ENCODE results near the gene ZNF799.
"Not testable (repeated sequence)": the region's sequence is repeated elsewhere in the genome, so short reads cannot be mapped to it uniquely, and the experiment has no call there.

ZNF799 gene

GRCh38 chr19:12425888-12426274 lies 24.8 kb upstream of the ZNF799 start:
- ATAC-seq (ENCODE audit: low read depth), result no peak
- Histone ChIP-seq H3K9me3 (ENCODE audit: severe bottlenecking) (peaks cover 7% of the 10 kb centered on the region), H3K4me1 (ENCODE audit: insufficient read depth, poor library complexity, severe bottlenecking) (no peaks in the 10 kb centered on the region), H3K27ac (ENCODE audit: poor library complexity, severe bottlenecking) (no peak overlapping the region), H3K27me3 (ENCODE audit: insufficient read depth, poor library complexity, severe bottlenecking) (no peaks in the 10 kb centered on the region), H3K36me3 (ENCODE audit: low read depth) (peaks cover 8% of the 10 kb centered on the region), H3K4me3 (ENCODE audit: severe bottlenecking) (no peak overlapping the region)
- DNase-seq (ENCODE audit: low spot score), result no peak
- TF ChIP-seq, protein P1, sequence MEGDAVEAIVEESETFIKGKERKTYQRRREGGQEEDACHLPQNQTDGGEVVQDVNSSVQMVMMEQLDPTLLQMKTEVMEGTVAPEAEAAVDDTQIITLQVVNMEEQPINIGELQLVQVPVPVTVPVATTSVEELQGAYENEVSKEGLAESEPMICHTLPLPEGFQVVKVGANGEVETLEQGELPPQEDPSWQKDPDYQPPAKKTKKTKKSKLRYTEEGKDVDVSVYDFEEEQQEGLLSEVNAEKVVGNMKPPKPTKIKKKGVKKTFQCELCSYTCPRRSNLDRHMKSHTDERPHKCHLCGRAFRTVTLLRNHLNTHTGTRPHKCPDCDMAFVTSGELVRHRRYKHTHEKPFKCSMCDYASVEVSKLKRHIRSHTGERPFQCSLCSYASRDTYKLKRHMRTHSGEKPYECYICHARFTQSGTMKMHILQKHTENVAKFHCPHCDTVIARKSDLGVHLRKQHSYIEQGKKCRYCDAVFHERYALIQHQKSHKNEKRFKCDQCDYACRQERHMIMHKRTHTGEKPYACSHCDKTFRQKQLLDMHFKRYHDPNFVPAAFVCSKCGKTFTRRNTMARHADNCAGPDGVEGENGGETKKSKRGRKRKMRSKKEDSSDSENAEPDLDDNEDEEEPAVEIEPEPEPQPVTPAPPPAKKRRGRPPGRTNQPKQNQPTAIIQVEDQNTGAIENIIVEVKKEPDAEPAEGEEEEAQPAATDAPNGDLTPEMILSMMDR (IDR thresholded peaks at IDR 0.05; ENCODE audit: poor library complexity, severe bottlenecking), result no peak

DNA sequence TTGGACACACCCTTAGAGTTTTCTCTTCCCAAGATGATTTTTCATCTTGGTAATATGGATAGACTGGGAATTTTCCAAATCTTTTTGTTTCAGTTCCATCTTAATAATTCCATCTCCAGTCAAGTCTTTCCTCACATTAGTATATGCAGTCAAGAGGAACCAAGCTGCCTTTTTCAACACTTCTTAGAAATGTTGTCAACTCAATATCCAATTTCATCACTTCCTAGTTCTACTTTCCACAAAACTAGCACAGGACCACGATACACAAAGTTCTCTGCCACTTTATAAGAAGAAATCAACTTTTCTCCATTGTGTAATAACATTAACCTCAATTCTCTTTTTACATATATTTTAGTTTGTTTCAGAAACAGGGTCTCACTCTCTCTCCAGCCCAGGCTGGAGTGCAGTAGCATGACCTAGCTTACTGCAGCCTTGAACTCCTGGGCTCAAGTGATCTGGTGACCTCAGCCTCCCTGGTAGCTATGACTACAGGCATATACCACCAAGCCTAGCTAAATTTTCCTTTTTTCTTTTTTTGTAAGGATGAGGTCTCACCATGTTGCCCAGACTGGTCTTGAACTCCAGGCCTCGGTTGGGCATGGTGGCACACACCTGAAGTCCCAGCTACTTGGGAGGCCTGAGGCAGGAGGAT lies 24.3 kb upstream of the ZNF799 start:
- Histone ChIP-seq H3K4me3 (ENCODE audit: severe bottlenecking) (no peak overlapping the region), H3K27me3 (ENCODE audit: insufficient read depth, poor library complexity, severe bottlenecking) (no peaks in the 10 kb centered on the region), H3K9me3 (ENCODE audit: severe bottlenecking) (peaks cover 9% of the 10 kb centered on the region), H3K4me1 (ENCODE audit: insufficient read depth, poor library complexity, severe bottlenecking) (no peaks in the 10 kb centered on the region), H3K36me3 (ENCODE audit: low read depth) (peaks cover 2% of the 10 kb centered on the region; the same call in 1 of the 2 replicates), H3K27ac (ENCODE audit: poor library complexity, severe bottlenecking) (no peak overlapping the region)
- no peak for ATAC-seq (ENCODE audit: low read depth)
- TF ChIP-seq, protein P1 (IDR thresholded peaks at IDR 0.05; ENCODE audit: poor library complexity, severe bottlenecking), result no peak
- DNase-seq (ENCODE audit: low spot score), result no peak

- H3K27me3 ChIP-seq (ENCODE audit: insufficient read depth, poor library complexity, severe bottlenecking); H3K4me1 ChIP-seq (ENCODE audit: insufficient read depth, poor library complexity, severe bottlenecking); H3K36me3 ChIP-seq (ENCODE audit: low read depth); H3K4me3 ChIP-seq (ENCODE audit: severe bottlenecking); DNase-seq (ENCODE audit: low spot score); ATAC-seq (ENCODE audit: low read depth); H3K27ac ChIP-seq (ENCODE audit: poor library complexity, severe bottlenecking); H3K9me3 ChIP-seq (ENCODE audit: severe bottlenecking): not testable (repeated sequence)
Observed at GRCh38 chr19:12417273-12417672, 16.2 kb upstream of the ZNF799 start.

DNA sequence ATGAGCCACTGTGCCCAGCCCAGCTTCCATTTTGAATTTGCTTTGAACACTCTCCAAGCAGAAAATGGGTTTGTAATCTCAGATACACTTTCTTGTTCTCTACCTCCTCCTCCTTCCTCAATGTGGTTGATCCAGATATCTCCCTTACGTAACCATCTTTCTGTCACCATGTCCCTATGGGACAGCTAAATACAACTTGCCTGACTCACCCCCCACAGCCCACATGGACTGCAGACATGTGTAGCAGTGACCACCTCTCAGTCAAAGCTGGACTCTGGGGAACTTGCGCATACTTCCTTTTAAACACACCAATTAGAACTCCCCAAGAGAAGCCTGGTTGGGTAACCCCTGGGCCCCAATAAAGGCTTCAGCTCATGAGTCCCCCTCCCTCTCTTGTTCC lies 10.8 kb upstream of the ZNF799 start:
- Histone ChIP-seq H3K27me3 (ENCODE audit: insufficient read depth, poor library complexity, severe bottlenecking) (no peaks in the 10 kb centered on the region), H3K4me3 (ENCODE audit: severe bottlenecking) (no peak overlapping the region), H3K27ac (ENCODE audit: poor library complexity, severe bottlenecking) (no peak overlapping the region), H3K4me1 (ENCODE audit: insufficient read depth, poor library complexity, severe bottlenecking) (no peaks in the 10 kb centered on the region), H3K36me3 (ENCODE audit: low read depth) (no peaks in the 10 kb centered on the region), H3K9me3 (ENCODE audit: severe bottlenecking) (no peaks in the 10 kb centered on the region)
- TF ChIP-seq, protein P1 (IDR thresholded peaks at IDR 0.05; ENCODE audit: poor library complexity, severe bottlenecking), result no peak
- no peak for DNase-seq (ENCODE audit: low spot score)
- no peak for ATAC-seq (ENCODE audit: low read depth)

- peak overlapping the region; percentile 80 for H3K4me3 ChIP-seq (ENCODE audit: severe bottlenecking)
- H3K27me3 ChIP-seq (ENCODE audit: insufficient read depth, poor library complexity, severe bottlenecking); H3K36me3 ChIP-seq (ENCODE audit: low read depth); H3K9me3 ChIP-seq (ENCODE audit: severe bottlenecking); H3K4me1 ChIP-seq (ENCODE audit: insufficient read depth, poor library complexity, severe bottlenecking); DNase-seq (ENCODE audit: low spot score): not testable (repeated sequence)
- H3K27ac ChIP-seq (ENCODE audit: poor library complexity, severe bottlenecking), result peak overlapping the region; percentile 69
- peak; percentile 21 for ATAC-seq (ENCODE audit: low read depth)
Observed at GRCh38 chr19:12399901-12400632, 1.0 kb downstream of the ZNF799 start.

- ATAC-seq (ENCODE audit: low read depth); H3K27ac ChIP-seq (ENCODE audit: poor library complexity, severe bottlenecking); H3K27me3 ChIP-seq (ENCODE audit: insufficient read depth, poor library complexity, severe bottlenecking); H3K4me1 ChIP-seq (ENCODE audit: insufficient read depth, poor library complexity, severe bottlenecking); H3K9me3 ChIP-seq (ENCODE audit: severe bottlenecking); H3K4me3 ChIP-seq (ENCODE audit: severe bottlenecking); DNase-seq (ENCODE audit: low spot score): not testable (repeated sequence)
- peaks cover 12% of the 10 kb centered on the region for H3K36me3 ChIP-seq (ENCODE audit: low read depth)
Observed at GRCh38 chr19:12391148-12391547, 9.9 kb downstream of the ZNF799 start.

- not testable (repeated sequence) for H3K27ac ChIP-seq (ENCODE audit: poor library complexity, severe bottlenecking); ATAC-seq (ENCODE audit: low read depth); H3K9me3 ChIP-seq (ENCODE audit: severe bottlenecking)
Observed at GRCh38 chr19:12386365-12386764, 14.7 kb downstream of the ZNF799 start.

More at GRCh38 chr19:12386365-12386764, 14.7 kb downstream of the ZNF799 start:
- not testable (repeated sequence) for H3K27me3 ChIP-seq (ENCODE audit: insufficient read depth, poor library complexity, severe bottlenecking); DNase-seq (ENCODE audit: low spot score); H3K4me1 ChIP-seq (ENCODE audit: insufficient read depth, poor library complexity, severe bottlenecking); H3K4me3 ChIP-seq (ENCODE audit: severe bottlenecking)
- H3K36me3 ChIP-seq (ENCODE audit: low read depth), result peaks cover 14% of the 10 kb centered on the region
